ENCODE results near the gene ITGA6.

The ITGA6 gene

DNA sequence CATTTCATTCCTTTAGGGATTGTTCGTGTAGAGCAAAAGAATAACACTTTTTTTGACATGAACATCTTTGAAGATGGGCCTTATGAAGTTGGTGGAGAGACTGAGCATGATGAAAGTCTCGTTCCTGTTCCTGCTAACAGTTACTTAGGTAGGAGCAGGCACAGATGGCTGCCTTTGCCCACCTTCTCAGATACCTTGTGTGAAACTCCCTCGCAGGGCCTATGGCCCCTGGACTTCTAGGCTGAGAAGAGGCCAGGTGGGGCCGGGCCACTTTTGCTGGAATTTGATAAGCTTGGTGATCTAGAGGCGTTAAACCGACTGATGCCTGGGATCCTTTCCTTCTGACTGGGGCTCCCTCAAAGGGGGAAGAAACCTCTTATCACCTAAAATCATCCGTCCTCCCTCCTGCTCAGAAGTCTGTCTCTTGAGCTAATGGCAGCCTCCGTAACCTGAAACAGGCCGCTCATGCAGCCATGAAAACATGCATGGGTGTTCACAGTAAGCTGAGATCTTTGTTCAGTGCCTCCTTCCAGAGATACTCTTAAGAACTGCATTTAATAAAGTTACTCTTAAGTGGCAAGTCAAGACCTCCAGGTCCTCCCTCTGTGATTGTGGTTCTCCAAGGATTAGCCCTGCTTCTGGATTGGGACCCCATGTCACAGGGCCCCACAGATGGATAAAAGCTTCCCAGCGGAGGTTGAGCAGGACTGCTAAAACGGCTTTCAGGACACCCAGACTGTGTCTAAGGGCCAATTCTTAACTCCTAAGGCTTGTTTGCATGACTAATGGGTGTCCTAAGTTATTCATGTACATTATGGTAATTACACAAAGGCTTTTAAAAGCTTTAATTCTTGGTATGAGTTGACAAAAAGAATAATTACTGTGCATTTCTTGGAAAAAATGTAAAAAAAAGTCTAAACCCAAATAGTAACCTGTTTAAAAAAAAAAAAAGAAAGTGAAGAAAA lies 43.9 kb downstream of the ITGA6 start:
- DNase-seq, result no peak

DNA sequence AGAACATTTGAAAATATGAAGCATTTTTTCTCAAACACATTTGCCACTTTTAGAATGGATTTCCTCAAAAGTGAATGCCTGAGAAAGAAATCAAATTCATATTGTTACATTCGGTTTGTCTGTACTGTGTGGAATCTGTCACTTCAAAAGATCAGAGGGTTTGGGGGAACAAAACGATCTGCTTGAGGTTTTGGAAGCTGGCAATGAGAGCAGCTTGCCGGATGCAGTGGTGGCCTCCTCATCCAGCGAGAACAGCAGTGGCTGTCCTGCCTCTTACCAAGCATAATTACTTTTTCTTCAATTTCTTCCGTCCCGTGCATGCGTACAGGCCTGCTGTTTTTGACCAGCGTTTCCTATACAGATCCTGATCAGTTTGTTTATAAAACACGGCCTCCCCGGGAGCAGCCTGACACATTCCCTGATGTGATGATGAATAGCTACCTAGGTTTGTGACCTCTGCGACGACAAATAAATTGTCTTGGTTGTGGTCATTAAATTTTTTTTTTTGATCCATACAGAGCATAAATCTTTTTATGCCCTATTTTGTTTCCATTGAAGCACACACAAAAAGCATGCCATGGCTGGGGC lies 45.2 kb downstream of the ITGA6 start:
- DNase-seq, result no peak

DNA sequence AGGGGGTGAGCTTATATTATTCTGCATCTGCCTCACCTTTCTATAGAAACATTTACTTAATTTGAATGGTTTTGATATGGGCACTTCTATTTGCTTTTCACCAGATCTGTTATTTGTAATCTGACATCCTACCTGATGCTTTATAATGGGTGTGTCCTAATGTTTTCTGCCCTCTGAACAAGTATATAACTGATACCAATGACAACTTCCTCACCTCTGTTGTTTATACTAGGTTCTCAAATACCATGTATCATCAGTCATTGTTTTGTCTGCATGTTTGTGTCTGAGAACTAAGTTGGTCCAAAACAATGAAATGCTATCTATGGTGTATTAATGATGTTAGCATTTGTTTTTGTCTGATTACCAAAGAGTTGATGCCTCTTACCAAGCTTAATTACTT lies 45.8 kb downstream of the ITGA6 start:
- DNase-seq, result no peak

DNA sequence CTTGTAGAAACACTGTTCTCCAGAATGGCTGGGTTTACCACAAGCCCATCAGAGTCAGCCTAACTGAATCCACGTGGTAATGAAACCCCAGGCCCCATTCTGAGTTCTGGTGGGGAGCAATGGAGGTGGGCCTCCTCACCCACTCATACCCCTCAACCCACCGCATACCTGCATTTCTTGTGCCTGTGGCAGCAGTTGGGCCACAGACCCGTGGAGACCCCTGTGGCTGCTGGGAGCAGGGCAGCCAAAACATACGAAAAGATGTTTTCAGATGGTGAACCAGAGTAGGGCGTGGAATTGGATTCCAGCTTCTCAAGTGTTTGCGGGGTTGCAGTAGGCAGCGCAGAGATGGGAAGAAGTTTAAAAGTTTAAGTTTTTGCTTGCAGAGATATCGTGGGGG lies 51.0 kb downstream of the ITGA6 start:
- no peak for DNase-seq

DNA sequence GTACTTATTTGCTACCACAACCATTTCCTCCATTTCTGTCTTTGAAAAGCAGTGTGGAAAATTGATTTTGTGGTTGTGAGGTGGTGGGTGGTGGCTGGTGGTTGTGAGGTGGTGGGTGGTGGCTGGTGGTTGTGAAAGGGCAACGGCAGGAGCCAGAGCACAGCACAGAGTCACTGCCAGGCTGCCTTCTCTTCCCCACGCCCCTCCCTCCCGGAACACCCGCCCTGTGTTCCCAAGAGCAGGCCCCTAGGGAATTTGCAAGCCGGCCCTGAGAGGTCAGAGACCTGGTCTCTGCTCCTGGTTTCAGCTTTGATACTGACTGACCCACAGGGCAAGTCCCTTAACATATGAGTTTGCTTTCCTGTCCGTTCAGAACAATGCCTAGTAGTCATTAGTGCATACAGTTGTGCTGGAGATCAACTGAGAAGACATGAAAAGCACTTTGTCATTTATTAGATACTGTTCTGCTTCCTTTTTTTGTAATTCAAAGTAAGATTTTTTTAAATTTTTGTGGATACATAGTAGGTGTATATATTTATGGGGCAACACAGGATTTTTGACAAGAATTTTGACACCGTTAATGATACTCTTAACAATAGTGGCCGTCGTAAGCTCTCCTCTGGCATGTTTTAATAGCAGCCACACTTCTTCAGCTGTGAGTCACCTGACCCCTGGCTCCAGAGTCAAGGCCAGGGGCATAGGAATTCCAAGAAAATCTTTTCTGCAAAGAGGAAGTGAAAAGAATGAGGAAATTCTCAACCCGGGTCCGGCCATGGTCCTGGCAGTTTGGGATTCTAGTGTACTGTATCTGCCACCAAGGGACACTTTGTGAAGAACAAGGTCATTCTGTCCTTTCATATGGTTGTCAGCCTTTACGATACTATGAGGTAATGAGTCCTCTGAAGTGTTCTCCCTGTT lies 53.2 kb downstream of the ITGA6 start:
- no peak for DNase-seq

DNA sequence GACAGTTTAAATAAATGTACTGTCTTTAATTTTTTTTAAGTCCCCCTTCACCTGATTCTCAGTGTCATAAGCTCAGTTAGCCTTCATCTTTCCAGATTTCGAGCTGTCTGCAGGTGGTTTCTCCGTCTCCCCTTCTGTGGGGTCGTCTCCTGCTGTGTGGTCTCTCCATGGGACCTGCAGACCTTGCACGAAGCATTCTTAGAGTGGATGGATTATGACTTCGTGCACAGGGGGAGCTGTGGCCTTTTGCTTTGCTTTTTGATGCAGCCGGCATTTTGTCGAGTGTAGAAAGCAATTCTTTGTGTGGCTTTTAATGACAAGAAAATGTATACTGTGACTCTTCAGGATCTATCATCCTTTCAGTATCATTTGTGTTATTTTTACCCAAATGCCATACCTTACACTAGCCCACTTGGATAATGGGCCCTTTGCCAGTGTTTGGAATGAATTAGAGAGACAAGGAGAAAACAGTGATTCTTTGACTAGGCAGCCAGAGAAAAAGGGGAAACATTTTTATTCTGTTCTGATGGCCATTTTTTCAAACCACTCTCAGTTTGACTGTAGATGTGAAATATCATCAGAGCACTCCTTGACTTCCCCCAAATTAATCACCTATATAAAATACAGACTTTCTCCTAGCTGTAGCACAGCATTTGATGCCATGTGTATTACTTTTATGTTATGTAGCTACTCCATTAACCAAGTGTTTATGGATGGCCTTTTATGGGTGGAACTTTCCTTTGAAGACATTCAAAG lies 54.3 kb downstream of the ITGA6 start:
- no peak for DNase-seq

DNA sequence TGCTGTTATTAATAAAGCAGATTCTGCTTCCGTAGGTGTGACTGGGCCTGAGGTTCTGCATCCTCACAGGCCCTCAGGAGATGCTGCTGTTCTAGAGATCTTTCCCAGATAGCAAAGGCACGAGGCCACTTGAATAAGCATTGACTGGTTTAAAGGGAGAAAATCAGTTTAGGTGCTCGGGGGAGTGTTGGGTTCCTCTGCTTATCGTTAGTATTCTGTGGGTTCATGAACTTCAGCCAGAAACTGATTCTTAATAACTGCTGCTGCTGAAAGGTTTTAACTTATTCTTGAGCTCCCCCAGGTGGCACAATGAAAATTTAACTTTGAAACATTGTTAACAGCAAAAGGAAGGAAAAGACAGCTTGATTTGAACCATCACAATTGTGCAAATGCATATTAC lies 56.9 kb downstream of the ITGA6 start:
- DNase-seq, result no peak

- no peak for DNase-seq
Measured at GRCh38 chr2:172484706-172485105, 57.3 kb downstream of the ITGA6 start.

DNA sequence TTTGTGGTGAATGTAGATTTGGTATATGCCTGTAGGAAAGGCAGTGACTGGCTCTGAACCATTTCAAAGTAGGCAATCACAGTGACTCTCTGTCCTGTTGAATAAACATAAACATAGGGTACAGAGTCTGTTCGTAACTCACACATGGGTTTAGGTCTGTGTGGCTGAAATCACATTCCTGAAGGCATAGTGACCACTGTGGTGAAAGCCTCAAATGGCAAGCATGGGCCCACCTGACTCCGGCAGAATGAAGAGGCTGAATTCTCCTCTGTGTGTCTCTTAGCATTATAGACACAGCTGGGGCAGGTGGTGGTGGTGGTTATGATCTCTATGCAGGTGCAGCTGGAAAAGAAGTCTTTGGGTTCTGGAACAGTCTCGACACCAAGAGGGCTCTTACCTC lies 61.2 kb downstream of the ITGA6 start:
- no peak for DNase-seq

- DNase-seq, result no peak
Measured at GRCh38 chr2:172489681-172490080, 62.3 kb downstream of the ITGA6 start.

- peak; percentile 20 for DNase-seq
Measured at GRCh38 chr2:172496160-172496608, 68.8 kb downstream of the ITGA6 start.

GRCh38 chr2:172507199-172507598 lies 79.8 kb downstream of the ITGA6 start:
- DNase-seq, result no peak

DNA sequence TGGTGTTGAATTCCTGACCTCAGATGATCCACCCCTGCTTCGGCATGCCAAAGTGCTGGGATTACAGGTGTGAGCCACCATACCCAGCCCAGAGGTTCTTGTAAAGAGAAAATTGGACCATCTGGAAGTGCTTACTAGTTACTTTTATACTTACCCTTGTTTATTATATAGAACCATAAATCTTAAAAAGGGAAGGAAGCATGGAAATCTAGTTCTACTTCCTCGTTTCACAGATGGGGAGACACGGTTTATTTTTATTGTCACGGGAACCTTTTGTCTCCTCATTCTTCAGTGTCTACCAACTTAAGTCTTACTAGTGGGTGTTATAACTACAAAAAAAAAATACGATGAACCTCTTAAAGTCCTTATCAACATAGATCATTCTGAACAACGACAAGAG lies 82.7 kb downstream of the ITGA6 start:
- no peak for DNase-seq

DNA sequence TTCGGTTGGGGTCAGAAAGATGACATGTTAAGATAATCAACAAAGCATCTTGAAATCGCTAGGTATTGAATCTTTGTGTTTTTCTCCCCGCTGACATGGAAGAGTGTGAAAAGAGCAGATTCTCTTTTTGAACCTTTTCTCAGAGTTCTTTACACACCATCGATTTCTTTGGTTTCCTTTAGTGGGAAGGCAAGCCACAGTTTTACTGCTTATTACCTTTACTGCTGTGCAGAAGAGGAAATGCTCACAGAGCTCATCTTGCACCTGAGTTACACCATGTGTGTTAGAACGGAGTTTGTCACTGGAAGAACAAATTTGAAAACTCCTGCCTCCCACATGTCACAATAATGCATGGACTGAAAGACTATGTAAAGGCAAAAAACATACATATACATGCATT lies 83.2 kb downstream of the ITGA6 start:
- DNase-seq, result no peak

- DNase-seq, result no peak
Measured at GRCh38 chr2:172512810-172513523, 85.6 kb downstream of the ITGA6 start.

- no peak for DNase-seq
Measured at GRCh38 chr2:172513524-172513900, 86.1 kb downstream of the ITGA6 start.

DNA sequence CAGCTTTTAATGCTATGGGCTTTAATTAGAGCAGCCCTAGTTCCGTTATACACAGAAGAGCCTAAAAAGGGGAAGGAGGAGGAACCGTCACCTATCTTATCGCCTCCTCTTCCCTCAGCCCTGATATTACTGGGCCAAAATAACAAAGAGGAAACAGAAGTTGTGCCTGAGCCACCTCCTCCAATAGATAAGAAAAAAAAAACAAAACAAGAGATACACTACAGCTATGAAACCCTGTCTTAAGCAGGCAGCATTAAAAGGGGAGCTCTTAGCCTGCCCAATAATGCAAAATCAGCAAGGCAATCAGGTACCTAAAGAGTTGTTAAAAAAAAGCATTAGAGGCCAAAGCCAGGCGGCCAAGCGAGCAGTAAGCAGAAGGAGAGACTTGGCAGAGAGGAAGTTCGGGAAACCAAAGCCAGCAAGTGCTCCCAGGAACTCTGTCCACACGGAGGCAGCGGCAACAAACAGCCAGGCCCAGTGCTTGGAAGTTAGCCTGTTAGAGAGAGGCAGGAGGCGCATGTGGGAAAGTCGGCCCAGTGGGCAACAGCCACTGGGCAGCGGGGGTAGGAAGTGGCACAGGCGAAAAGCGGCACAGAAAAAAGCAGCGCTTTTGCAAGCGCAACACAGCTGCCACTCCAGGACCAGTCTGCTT lies 86.7 kb downstream of the ITGA6 start:
- no peak for DNase-seq

DNA sequence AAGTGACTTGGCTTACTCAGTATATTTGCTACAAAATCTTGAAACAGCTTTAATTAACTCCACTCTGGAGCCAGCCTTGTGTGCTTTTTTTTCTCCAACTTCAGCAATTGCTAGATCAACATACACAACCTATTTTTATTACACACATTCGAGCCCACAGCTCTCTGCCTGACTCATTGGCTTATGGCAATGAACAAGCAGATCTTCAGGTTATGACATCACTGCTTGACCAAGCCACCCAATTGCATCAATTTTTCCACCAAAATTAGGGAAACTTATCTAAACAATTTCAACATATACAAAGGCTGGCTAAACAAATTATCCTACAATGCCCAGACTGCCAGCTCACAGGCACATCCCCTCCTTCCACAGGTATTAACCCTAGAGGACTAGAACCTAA lies 88.9 kb downstream of the ITGA6 start:
- no peak for DNase-seq

DNA sequence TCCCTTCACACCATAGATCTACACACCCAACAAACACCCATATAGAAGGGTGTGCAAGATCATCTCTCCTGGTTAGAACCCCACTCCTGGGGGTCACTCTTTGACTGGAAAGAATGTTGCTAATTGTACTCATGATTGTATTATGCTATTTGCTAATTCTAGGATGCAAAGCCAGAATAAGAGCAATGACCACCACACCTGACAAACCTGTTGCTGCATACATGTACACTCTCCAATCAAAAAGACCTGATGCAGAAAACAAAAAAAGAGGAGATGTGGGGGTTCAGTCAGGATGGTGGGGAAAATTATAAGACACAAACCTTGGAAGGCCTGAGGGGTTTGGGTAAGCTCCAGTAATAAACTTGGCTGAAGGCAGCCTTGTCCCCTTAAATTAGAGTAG lies 91.6 kb downstream of the ITGA6 start:
- no peak for DNase-seq

DNA sequence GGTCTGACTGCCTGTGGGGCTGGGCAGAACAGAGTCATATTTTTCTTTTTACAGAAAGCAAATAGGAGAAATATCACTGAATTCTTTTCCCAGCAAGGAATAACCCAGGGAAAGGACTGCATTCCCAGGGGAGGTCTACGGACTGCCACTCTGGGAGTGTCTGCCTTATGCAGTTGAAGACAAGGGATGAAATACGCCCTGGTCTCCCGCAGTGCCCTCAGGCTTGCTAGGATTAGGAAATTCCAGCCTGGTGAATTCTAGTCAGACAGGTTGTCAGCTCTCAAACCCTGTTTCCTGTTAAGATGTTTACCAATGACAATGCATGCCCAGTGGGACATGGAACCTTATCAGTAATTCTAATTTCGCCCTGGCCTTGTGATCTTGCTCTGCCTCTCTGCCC lies 98.2 kb downstream of the ITGA6 start:
- DNase-seq, result no peak

- no peak for DNase-seq
Measured at GRCh38 chr2:172531309-172531708, 103.9 kb downstream of the ITGA6 start.

Measured in activated CD4-positive, alpha-beta T cell treated with anti-CD3 and anti-CD28 coated beads, Interleukin-2, amount 50 U/mL, for 1 hour (primary cell).